Lung microvascular endothelial cell (primary cell): Measurements from ENCODE around the gene GNL1. TPM values are rescaled to one million over a fixed set of nuclear protein-coding genes. Genes with fewer than 3 reads are reported as not detected.

ENCODE experiments used
- DNase-seq, 2 donors: peaks; one replicate each; pipeline versions ENCODE4 v3.0.0 to v3.0.0-alpha.2; 2010; ENCODE audit warnings: low read depth in 2 of 2
- total RNA-seq: library from RNA; depleted of rRNA; stranded (reverse); fragments of >200 nt; gene quantifications from 2 replicates; pipeline ENCODE4 v1.2.1, GENCODE V29; 2014

GNL1 gene
- total RNA-seq, 1 donor from 2014 or later, result 41.1 TPM

DNA sequence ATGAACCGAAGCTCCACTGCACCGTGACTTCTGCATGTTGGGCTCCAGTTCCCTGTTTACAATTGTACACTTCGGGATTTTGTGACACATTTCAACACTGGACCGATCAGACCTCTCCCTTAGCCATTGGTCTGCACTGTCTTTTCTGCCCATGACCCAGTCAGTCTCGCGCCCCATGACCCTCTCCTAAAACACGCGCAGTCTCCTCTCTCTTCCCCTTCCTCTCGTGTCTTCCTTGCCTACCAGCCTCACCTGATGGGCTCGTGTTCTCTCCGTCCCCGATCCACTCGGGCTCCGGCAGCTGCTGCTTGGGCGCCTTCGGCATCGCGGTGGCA, 14.4 kb upstream of the GNL1 start:
- DNase-seq, result no peak

DNA sequence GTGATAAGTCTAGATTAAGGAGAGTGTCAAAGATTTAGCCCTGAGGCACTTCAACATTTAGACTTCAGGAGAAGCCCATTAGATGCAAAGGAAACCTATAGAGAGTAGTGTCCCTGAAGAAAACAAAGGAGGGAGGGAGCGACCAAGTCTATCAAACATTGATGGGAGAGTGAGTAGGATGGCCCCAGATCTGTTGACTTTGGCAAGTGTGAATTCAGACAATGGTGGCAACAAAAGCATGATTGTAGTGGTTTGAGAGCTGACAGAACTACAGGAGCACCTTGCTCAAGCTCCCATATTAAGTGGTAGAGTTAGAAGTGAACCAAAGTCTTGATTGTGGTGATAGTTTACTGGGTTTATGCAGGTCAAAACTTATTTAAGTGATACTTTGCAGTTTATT, 14.0 kb upstream of the GNL1 start:
- DNase-seq, result peak in 1 of 2 donors; percentile 58

DNA sequence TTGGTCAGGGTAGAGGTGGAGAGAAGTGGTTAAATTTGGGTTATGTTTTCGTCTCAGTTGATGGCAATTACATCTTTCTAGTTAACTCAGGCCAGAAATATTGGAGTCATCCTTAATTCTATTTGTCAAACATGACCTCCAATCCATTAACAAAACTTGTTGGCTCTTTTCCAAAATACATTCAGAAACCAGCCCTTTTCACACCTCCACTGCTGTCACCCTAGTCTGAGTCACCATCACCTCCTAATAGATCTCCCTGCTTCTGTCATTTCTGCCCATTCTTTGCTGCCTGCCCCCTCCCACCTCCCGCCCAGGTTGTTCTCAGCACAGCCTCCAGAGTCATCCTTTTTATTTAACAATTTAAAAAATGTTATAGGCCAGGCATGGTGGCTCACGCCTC, 12.0 kb upstream of the GNL1 start:
- DNase-seq, result no peak

DNA sequence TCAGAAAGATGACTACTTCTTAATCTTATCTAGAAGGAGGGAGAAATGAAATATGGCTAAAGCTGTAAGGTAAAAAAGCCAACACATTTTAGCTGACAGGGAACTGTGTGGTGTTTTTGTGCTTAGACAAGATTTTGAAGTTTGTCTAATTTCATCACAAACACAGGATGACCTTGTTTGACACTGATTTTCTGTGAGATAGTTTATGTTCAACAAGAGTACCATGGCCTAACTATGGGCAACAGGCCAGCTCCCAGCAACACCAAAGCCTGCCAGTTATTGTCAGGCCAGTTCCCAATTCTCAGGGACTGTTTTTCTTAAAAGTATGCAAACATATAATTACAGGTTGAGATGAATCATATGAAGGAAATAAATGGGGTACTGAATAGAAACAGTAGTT, 9.5 kb upstream of the GNL1 start:
- DNase-seq, result peak; percentile 27 to 78

DNA sequence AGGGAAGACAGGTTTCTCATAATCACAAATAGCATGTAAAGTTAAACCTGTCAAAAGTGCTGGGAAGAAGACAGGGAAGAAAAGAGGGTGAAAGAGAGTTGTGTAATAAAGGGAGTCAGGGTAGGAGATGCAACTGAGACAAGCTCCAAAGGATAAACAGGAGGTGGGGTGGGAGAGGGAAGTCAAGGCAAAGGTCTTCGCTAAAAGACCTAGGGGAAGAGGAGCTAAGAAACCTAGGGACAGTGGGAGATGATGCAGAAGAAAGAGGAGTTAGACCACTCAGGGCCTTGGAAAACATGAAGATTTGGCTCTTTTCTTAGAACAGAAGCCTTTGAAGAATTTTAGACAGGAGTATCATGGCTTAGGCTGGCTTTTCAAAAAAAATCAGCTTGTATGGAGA, 7.8 kb upstream of the GNL1 start:
- DNase-seq, result no peak

DNA sequence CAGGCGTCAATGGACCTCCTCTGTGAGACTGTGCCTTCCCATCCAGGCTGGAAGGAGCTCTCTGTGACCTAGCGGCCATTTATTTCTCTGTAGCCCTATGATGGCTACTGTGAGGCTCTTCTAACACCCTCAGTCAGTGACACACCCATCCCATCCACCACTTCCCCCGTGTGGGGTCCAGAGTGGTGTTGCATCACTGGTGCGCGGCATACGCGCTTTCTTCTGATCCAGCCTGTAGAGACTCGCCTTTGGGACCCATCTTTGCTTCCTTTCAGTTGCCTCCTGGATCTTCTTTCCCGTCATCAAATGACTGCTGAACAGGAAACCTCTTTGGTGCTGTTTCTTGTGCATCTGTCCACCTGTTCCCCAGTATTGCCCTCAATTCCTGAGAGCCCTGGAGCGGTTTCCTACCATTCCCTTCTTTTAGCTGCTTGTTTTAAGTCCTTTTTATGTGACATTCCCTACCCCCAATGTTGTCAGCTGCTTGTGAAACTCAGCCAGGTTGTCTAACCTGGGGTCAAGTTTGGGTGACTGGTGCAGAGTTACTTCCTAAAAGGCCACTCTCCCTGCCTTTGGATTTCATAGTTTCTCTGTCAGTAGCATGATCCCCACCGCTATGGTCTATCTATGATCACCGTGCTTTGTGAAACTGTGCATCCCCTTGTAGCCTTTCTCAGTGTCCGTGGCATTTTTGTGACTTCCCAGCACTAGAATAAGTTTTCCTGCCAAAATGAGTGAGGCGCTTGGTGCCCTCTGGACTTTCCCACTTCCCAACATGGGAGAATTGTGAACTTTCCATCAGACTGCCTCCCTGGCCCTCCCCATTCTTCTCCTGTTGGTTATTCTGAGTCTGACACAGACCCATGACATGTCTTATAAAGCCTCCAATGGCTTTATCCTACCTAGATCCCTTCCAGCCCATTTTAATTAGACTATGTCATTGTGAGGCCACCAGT, 6.5 kb upstream of the GNL1 start:
- DNase-seq, result no peak

DNA sequence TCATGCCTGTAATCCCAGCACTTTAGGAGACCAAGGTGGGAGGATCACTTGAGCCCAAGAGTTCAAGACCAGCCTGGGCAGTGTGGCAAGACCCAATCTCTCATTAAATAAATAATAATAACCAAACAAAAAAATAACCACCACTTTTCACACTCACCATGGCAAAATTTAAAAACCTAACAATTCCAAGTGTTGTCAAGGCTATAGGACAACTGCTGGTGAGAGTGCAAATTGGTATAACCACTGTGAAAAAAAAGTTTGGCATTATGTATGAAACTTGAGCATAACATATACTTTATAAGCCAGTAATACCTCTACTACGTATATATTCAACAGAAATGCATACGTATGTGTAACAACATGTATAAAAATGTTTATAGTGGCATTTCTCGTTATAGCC, 4.6 kb upstream of the GNL1 start:
- DNase-seq, result no peak

DNA sequence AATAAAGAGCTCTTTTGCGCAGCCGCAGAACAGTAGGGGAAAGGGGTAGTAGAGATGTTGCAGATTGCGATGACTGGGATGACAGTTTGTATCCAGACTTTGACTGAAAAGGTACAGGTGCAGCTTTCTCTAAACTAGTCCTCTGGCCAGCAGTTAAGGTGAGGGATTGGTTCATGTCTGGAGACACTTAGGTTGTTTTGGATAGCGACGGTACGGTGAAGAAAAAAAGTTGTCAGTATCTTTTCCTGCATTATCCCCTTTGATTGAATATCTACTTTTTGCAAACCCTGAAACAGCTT, 1.3 kb upstream of the GNL1 start:
- peak in 1 of 2 donors; percentile 54 for DNase-seq

DNA sequence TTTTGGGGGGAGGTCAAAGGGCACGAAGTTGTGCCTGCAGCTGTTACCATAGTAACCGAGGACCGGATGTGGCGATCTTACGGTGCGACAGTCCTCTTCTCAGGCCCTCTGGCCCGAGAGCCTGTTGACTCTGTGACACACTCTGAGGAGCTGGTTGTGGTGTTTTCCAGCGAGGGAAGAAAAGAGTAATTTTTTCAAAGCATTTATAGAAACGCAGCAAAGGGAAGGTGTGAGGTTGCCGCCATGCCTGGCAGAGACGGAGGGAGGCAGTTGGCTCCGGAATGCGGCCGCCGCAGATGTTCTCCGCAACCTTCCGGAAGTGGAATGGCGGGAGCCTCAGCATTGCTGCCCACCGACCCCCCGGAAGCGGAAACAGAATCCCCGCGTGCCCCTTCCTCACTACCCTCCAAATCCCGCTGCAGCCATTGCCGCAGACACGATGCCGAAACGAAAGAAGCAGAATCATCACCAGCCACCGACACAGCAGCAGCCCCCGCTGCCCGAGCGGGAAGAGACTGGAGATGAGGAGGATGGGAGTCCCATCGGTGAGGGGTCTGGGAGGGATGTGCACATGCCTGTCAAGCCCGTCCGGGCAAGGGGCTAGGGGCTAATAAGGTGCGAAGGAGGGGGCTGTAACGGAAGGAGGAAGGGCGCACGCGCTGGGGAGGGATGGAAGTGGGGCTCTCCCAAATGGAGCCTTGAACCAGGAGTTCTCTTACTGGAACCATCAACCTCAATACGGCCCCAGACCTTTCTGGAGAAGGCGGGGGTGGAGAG, 805 bp upstream of the GNL1 start, which contains the start of gene PRR3:
PRR3 (plus strand) TSS at position 390 of the 777 bp plus-strand sequence; CDS start at position 440, 50 bp downstream.
- DNase-seq, result peak; percentile 80 to 87

DNA sequence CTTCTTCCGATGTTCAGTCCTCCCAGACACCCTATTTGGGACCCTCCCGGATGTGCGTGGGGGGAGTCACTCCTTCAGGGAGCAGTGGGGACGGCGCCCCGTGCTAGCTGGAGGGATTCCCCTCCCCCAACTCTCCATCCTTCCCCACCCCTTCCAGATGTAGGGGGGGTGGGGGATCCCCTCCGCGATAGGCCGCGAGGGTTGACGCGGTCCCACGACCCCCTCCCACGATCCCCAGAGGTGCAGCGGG, 548 bp downstream of the GNL1 start:
- DNase-seq, result no peak

DNA sequence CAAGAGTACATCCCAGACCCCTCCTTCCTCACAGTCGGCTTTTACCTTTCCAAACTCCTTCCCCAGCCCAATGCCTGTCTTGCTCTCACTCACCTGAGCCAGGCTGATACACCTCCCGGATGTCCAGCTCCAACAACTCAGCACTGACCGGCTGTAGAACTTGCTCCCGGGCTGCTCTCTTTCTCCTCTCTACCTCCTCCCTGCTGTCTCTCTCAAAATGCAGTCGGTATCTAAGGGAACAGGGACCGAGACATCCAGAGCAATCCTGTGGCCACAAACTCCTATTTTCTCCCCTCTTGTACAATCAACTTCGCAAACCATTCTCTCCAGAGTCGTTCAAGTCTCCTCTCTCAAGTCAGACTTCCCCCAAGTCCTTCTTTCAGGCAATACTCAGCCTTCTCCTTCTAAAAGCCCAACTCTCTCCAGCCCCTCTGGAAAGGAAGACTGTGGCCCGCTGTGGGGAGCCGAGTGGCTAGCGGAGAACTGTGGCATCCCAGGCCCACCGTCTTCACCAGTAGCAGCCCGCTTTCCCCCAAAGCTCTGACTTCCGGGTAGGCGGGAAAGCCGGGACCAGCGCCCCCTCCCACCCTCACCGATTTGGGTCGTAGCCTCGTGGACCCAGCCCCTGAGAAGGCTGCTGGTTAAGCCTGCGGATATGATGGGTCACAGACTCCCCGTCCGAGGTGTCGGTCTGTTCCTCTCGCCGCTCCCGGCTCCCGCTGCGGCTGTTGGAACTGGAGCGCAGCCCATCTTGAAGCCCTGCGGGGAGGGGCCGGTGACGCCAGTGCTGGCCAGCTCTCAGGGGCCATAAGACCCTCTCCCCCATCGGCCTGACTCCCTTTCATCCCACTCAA, 1.1 kb downstream of the GNL1 start:
- DNase-seq, result peak; percentile 41 to 60

DNA sequence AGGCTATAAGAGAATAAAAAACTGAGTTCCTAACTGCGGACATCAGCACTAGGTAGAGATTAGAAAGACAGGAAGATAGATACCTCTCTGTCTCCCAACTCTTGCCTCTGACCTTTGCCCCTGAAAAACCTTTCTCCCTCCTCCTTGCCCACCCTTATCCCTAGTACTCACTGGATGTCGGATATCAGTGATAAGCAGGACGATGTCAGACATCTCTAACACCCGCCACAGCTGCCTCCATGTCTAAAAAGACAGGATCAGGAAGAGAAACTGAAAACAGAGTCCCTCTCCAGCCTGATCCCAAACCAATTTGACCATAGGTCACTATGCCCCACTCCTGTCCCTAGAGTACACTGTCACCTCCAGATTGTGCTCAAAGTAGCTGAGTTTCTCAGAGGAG, 1.9 kb downstream of the GNL1 start:
- DNase-seq, result no peak

DNA sequence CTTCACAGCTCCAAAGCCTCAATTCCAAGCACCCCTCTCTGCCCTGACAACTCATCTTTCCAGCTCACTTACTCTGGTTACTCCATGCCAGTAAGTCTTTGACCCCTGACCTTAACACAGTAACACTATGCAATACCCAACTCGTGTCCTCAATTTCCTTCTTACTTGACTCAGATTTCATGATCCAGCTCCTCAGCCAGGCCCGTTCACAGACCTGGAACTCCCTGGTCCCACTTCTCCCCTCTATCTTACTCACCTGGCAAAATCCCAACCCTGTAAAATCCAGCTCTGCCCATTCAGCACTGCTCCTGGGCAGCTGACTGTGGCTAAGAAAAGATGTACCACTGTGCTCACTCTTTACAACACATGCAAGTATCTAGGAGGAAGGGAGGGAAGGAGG, 7.9 kb downstream of the GNL1 start:
- DNase-seq, result no peak

DNA sequence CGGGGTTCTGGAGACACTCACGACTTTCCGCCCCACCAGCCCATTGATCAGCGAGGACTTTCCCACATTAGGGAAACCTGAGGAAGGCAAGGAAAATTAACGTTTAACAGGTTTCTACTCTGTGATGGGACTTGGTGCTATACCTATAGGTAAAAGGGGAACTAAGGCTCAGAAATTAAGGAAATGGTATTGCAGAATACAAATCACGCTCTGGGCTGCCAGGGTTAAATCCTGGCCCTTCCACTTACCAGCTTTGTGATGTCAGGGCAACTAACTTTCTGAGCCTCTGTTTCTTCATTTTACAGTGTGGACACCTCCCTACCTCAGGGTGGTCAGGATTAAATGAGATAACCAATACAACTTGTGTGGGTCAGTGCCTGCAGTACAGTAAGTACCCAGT, 8.8 kb downstream of the GNL1 start:
- DNase-seq, result no peak

DNA sequence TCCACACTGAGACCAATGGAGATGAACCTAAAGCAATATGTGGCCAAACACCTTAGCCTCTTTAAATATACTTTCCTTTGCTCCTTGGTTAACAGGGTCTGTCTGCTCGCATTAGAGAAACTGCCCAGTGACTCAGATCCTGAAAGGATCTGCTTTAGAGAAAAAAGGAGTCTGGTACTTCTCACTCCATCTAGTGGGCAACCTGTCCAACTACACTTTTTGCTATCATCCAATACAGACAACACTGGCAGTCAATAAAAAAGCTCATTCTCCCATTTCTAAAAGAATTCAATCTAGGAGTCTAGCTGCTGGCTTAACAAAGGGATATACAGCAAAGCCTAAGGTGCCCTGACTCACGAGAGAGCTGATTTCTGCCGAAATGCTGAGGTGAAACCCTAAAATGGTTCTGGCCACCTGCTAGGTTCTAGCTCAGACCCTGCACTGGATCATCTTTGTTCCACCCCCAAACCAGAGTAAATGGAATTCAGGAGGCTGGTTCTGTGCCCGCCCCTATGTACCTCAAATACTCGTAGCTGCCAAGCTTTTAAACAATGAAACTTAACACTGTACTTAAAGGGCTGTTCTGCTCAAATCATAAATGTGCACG, 11.5 kb downstream of the GNL1 start:
- DNase-seq, result peak; percentile 68 to 82

DNA sequence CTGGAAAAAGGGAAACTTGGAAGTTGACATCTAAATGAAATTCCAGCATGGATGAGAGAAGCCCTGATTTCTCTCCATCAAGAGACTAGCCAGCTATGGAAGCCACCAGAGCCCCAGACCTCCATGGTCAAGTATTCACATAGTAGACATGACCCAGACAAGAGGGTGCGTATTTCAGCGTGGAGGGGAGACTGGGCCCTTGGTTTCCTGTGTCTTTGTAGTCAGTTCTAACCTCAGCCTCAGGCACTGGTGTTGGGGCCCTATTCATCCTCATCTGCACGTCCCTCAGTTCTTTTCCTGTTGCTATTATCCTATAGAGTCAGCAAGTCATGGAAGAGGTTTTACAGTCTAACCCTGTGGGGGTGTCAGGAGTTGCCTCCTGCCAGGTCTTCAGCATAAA, 12.5 kb downstream of the GNL1 start:
- DNase-seq, result no peak

DNA sequence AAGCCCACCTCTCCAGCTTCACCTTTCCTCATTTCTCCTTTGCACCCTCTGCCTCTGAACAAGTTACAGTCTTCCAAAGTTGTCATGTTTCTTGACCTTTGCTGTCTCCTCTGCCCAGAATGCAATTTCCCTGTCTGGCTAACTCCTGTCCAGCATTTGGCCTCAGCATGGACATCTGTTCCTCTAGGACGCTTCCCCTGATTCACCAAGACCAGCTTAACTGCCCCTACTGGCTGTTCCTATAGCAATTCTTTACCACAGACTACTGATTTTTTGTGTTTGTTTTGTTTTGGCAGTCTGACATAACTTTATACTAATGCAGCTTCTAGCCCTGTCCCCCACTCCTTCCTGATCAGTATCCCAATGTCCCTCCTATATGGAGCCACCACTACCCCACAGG, 13.4 kb downstream of the GNL1 start:
- DNase-seq, result peak; percentile 44 to 71

DNA sequence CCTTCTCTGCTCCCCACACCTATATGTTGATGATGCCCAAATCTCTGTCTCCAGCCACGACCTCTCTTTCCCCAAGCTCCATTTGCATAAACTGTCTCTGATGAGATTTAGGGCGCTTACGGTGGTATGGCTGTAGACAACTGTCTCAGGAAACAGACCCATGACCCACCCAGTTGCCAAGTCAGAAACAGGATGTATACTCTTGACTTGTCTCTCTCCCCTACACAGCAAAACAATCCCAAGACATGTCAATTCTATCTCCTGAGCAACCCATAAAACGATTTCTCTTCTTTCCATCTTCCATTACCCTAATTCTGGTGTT, 13.9 kb downstream of the GNL1 start:
- DNase-seq, result peak in 1 of 2 donors; percentile 45

DNA sequence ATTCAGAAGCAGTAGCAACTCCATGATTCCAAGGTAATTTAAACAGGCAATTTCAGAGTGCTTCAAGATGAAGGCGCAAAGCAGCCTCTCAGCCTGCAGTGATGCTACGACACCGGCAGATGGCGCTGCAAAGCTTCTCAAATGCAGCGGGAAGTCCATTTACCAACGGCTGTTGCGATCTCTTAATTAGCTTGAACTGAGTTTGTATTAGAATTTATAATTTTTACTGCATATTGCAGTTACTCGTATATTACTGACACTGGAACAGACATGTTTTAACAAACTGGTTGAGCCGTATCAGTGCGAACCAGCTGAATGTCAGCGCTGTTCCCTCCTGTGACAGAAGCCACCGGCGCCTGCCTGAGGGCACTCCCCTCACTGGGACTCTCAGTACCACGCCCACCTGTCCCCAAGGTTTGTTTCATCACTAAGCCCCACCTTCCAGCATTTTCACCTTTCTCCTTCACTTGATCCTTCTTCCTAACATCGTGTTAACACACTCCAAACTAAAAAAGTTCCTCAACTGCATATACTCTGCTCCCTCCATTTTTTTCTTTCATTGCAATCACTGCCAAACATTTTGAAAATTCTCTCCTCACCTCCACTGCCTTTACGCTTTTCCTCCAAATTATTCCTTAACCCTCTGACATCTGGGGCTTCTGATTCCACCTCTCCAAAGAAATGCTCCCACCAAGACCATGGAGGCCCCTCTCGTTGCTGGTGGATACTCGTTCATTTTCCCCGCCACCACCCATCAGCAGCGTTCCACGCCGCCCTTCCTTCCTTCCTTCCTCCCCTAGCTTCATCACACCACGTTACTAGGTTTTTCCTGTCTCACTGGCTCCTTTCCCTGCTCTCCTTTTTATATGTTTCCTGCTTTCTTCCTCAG, 14.5 kb downstream of the GNL1 start:
- DNase-seq, result peak; percentile 92 to 93

DNA sequence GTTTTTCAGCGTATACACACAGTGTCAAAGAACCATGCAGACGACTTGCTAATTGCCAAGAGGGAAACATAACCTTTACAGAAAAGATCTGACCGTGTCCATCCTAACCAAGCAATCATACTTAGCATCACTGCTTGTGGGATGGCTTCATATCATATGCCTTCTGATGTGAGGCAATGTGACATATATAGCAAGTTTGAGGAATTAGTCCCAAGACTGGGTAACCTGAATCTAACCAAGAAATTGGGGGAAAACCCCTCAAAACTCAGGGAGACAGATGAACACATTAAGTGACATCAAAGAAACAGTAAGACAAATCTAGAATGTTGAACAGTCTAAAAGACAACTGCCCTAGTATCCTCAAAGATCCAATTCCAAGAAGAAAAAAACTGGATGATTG, 18.4 kb downstream of the GNL1 start:
- DNase-seq, result no peak
